HG02798 (cell line): Measurements from ENCODE around the gene MKRN3.
"Not testable (repeated sequence)": the region's sequence is repeated elsewhere in the genome, so short reads cannot be mapped to it uniquely, and the experiment has no call there.

Source experiments
- ATAC-seq: cut with Tn5 transposase; IDR thresholded peaks from one replicate; pipeline ENCODE4 v1.9.1; 2021; ENCODE audit warnings: mild to moderate bottlenecking; ENCODE audit not compliant: unreplicated experiment, poor library complexity

The MKRN3 gene

DNA sequence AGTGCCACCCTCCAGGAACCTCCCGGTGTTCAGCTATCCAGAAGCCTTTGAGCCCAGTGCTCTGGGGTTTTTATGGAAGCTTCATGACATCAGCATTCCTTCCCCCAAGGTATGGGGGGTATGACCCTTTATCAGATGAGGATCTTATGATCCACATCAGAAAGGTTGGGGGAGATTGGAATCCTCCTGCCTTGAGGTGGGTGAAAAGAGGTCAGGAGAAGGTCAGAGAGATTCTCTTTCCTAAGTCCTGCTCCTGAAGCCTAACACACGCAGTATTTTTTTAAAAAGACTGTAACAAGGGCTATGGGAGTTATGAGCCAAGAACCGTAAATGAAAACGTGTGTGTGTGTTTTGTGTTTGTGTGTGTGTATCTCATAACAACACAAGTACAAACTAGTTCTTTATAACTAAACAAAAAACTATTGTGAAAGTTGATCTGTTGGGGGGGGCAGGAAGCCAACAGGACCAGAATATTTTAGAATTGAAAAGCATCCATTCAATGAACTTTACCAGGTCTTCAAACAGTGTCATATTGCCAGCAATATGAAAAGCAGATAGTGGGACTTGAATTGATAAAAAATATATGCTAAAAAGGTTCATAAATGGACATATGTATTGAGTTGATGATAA is 13.2 kb downstream of the MKRN3 start:
- ATAC-seq: no peak

DNA sequence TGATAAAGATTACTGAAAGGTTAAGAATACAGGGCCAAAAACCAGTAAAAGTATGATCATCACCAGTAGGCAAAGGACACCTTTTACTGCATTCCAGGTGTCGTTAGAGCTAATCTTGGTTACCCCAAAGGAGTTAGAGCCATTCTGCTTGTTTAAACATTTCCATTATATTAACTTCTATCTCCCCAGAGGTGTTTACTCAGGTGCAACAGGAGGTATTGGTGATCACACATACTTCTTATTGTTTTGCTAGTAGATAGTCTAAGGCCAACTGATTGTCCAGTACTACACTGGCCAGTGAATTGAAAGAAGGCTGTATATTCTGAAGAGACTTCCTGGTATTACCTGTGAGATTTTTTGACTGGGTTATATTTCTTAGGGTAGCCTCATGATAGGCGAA is 22.8 kb downstream of the MKRN3 start:
- no peak for ATAC-seq

DNA sequence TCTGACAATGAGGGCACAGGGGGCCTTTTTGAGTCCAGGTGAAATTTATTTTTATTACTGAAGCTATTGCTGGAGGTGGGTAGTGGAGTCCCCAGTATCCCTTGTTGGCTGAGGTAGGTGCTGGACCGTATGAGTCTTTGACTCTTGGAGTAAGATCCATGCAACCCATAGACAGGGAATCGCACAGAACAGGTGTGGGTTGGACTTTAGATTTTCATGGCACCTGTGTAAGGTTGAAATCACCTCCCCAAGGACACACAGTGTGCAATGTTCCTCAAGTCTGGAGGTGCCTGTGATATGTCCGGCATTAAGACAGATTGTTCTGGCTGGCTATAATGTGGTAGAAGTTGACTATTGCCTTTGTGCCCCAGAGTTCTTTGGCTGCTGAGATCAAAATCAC is 23.5 kb downstream of the MKRN3 start:
- no peak for ATAC-seq

DNA sequence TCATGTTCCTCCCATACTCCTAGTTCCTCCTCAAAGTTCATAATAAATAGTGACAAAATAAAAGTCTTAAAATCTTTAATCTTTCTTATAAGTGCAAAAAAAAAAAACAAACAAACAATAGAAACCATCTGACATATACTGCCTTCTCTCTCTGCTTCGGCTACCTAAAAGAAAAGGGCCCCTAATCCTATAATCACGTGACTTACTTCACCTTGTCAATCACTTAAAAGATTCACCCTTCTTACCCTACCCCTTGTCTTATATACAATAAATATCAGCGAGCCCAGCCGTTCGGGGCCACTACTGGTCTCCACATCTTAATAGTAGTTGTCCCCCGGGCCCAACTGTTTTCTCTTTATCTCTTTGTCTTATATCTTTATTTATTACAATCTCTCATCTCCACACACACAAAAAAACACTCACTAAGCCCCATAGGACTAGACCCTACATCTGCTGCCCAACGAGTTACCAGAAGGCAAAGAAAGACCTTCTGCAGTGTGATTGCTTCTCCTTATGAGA is 28.8 kb downstream of the MKRN3 start:
- no peak for ATAC-seq

DNA sequence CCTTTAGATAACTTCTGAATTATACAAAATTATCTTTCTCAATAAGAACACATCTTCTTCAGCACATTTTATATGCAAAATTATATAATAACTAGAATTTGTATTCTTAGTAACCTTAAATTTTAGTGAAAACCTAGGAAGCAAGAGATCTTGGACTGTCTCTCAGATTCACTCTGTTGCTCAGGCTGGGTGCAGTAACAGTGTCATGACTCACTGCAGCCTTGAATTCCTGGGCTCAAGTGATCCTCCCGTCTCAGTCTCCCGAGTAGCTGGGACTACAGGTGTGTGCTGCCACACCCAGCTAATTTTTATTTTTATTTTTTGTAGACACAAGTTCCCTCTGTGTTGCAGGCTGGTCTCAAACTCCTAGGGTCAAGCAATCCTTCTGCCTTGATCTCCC is 29.9 kb downstream of the MKRN3 start:
- no peak for ATAC-seq

DNA sequence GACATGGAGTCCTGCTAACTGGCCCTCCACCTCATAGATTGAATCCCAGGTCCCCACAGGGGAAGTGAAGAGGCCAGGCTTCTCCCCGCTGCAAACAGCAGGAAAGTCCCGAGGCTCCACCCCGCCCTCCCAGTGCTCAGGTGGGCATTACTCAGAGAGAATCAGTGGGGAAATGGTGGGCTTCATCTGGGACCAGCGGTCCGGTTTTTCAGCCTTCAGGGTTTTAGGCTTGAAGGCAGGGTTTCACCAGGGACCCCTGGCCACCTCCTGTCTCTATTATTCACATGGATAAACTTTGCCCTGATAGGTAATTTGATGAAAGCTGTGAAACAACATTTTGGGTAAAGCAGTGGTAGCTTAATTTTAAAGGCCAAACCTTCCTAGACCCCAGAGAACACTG is 31.3 kb downstream of the MKRN3 start:
- no peak for ATAC-seq

DNA sequence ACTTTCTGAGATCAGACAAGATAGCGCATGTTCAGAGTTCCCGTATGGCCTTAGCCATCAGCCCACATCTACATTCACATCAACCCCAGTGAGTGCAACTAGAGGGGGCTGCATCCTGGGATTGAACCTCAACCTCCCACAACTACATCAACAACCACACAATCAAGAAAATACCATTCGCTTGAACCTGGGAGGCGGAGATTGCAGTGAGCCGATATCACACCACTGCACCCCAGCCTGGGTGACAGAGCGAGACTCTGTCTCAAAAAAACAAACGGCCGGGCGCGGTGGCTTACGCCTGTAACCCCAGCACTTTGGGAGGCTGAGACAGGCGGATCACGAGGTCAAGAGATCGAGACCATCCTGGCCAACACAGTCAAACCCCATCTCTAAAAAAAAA is 31.8 kb downstream of the MKRN3 start:
- not testable (repeated sequence) for ATAC-seq

DNA sequence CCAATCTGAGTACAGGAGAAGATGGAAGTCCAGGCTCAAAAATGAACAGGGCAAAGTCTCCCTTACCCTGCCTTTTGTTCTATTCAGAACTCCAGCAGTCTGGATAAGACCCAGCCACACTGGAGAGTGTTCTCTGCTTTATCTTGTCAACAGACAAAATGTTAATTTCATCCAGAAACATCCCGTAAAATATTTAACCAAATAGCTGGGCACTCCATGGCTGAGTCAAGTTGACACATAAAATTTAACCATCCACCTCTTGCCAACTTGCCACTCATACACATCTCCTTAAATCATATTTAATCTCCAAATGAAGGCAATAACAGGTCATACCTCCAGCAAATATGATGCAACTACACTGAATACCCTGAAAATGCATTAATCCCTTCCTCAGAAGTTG is 33.6 kb downstream of the MKRN3 start:
- ATAC-seq: no peak

DNA sequence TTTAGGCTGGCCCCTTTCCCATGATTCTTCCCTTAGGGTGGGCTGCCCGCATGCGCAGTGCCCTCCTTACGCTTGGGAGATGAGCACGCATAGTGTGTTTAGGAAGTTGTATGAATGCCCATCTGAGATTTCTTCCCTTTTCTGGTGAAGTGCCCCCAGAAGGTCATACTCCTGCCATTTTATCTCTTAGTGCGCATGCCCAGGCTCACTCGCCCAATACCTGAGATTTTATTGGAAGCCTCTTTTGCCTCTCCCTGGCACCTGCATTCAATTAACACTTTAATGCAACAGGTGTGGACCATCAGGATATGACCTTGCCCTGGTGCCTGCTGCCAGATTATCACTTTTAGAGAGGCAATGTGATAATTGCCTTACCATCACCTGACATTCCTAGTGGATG is 36.6 kb downstream of the MKRN3 start:
- ATAC-seq: no peak

DNA sequence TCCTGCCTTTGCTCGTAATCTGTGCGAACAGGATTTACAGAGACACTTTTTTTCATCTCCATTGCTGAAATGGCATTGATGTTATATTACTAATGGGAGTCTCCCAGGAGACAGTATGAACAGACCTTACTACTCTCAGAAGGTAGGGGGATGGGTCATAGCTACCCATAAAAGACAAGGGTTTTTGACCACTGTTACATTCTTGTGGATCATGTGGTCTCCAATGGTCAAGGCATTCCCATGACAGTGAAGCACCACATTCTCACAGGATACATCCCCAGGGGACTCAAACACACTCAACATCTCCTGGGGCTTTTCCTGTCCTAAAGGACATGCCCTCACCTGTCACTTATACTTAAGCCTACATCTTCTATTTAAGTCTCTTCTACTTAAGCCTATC is 40.8 kb downstream of the MKRN3 start:
- ATAC-seq: no peak

DNA sequence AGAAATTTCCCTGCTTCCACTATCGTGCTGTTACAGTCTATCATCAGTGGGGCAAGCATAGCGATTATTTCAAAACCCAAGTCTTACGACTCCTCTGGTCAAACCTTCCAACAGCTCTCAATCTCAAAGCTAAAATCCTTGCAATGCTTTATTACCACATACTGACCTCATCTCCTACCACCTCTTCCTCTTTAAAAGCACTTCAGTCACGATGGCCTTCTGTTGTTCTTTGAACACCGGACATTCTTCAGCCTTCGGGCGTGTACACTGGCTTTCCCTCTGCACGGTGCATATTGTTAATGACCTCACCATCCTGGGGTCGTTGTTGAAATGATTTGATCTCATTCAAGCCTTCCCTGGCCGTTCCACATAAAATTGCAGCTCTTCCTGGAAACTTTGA is 51.1 kb downstream of the MKRN3 start:
- no peak for ATAC-seq
